K562 (cell line): ENCODE measurements around the gene PTGER2. TPM values are rescaled to one million over a fixed set of nuclear protein-coding genes. Genes with fewer than 3 reads are reported as not detected.

Experiments used
- ATAC-seq: fragments of 200-7000 bp; cut with Tn5 transposase; 3 replicates; pipeline ENCODE4 v1.9.1; 2020; ENCODE audit warnings: moderate library complexity
- BruUV-seq: library from RNA; stranded (reverse); fragments of 400-500 nt; replicated peaks from 2 replicates; lab custom pipeline; 2021; lab: Mats Ljungman, UMichigan
- CTCF ChIA-PET: fragments of 300-600 bp; formaldehyde crosslinking; extraction: SDS; loops from one replicate; lab custom pipeline; 2021; ENCODE audit warnings: low intra/inter-chr PET ratio; lab: Yijun Ruan, JAX
- POLR2A ChIA-PET: fragments of 300-600, 350-650 bp; sonication (Branson Sonifier 250); formaldehyde crosslinking; extraction: SDS; loops from one replicate; lab custom pipeline; 2021; ENCODE audit warnings: antibody characterized with exemption, inconsistent platforms; lab: Yijun Ruan, JAX
- DNase-seq, 4 experiments: peaks; one replicate each; pipeline versions ENCODE4 v3.0.0 to v3.0.0-alpha.2; 2011 to 2018; ENCODE audit warnings: low spot score in 3 of 4, mixed read lengths in 3 of 4; ENCODE audit errors: extremely low read depth in 1 of 4
- FAIRE-seq: peaks from 2 replicates; lab custom pipeline; 2011; peaks lifted over from hg19 to GRCh38; lab: Jason Lieb, UNC
- H2AFZ ChIP-seq: 2 replicates; pipeline ENCODE4 v1.6.0; 2011; ENCODE audit warnings: low read depth, low read length, control low read depth, inconsistent platforms
- H3K27ac ChIP-seq: fragments of 200-600 bp; 3 replicates; pipeline ENCODE4 v1.8.0; 2011; ENCODE audit warnings: low read depth, mild to moderate bottlenecking, control low read depth, inconsistent platforms, low read length, moderate library complexity, mixed read lengths; ENCODE audit errors: extremely low read depth
- H3K27me3 ChIP-seq, 2 experiments: fragments of 300-600 bp in 1 of 2; 2 replicates in 1 of 2; 3 replicates in 1 of 2; pipeline versions ENCODE4 v1.6.0 to v1.8.0; 2011; ENCODE audit warnings: inconsistent platforms in 2 of 2, low read length in 2 of 2, mild to moderate bottlenecking in 1 of 2, mixed read lengths in 1 of 2, moderate library complexity in 1 of 2; ENCODE audit not compliant: control insufficient read depth in 2 of 2, insufficient read depth in 2 of 2
- H3K36me3 ChIP-seq: fragments of 300-600 bp; 3 replicates; pipeline ENCODE4 v1.8.0; 2011; ENCODE audit warnings: mild to moderate bottlenecking, low read length, inconsistent platforms; ENCODE audit not compliant: control insufficient read depth, insufficient read depth
- H3K4me1 ChIP-seq, 2 experiments: fragments of 200-600 bp in 1 of 2; replicated peaks in 1 of 2; 2 replicates in 1 of 2; 3 replicates in 1 of 2; pipeline versions ENCODE4 v1.5.1 to v1.8.0; 2011; ENCODE audit warnings: inconsistent platforms in 2 of 2, low read length in 2 of 2, mild to moderate bottlenecking in 1 of 2, mixed read lengths in 1 of 2, moderate library complexity in 1 of 2; ENCODE audit not compliant: control insufficient read depth in 2 of 2, insufficient read depth in 2 of 2
- H3K4me2 ChIP-seq: 2 replicates; pipeline ENCODE4 v1.6.1; 2011; ENCODE audit warnings: low read length, control low read depth, inconsistent platforms, mixed read lengths; ENCODE audit not compliant: insufficient read depth
- H3K4me3 ChIP-seq: fragments of 200-600 bp; sonication (generic), shearing (Covaris generic); 2 replicates; pipeline ENCODE4 v1.5.1; 2016; ENCODE audit warnings: control low read depth, inconsistent platforms
- H3K79me2 ChIP-seq: fragments of 200-600 bp; 3 replicates; pipeline ENCODE4 v1.8.0; 2011; ENCODE audit warnings: low read length, inconsistent platforms; ENCODE audit not compliant: control insufficient read depth, insufficient read depth
- H3K9ac ChIP-seq, 2 experiments: 2 replicates each; pipeline versions ENCODE4 v1.6.0 to v1.6.1; 2011; ENCODE audit warnings: low read depth in 2 of 2, low read length in 2 of 2, control low read depth in 1 of 2, inconsistent platforms in 1 of 2, mild to moderate bottlenecking in 1 of 2, mixed read lengths in 1 of 2; ENCODE audit not compliant: insufficient read depth in 1 of 2
- H3K9me1 ChIP-seq: one replicate; pipeline ENCODE4 v1.6.0; 2011; ENCODE audit warnings: inconsistent platforms, mild to moderate bottlenecking, low read length, moderate library complexity; ENCODE audit not compliant: control insufficient read depth, insufficient read depth
- H3K9me3 ChIP-seq: replicated peaks from 2 replicates; pipeline ENCODE4 v1.5.1; 2011; ENCODE audit warnings: low read depth, low read length, inconsistent platforms; ENCODE audit not compliant: control insufficient read depth, insufficient read depth
- H4K20me1 ChIP-seq: replicated peaks from 2 replicates; pipeline ENCODE4 v1.6.1; 2011; ENCODE audit warnings: low read length, inconsistent platforms, mixed read lengths; ENCODE audit not compliant: control insufficient read depth, insufficient read depth
- CBFA2T3 ChIP-seq: fragments of 450-650 bp; IDR thresholded peaks from 2 replicates; pipeline ENCODE4 v1.6.1; 2017
- FOS ChIP-seq: IDR thresholded peaks from 3 replicates; pipeline ENCODE4 v1.6.1; 2011; ENCODE audit not compliant: insufficient read length; ENCODE audit errors: extremely low read depth
- FOXJ2 ChIP-seq: fragments of 200-800 bp; sonication (Bioruptor generic); IDR thresholded peaks from 2 replicates; pipeline ENCODE4 v1.6.1; 2016; ENCODE audit warnings: missing genetic modification characterization, missing compliant biosample characterization
- KAT7 ChIP-seq: sonication (generic); formaldehyde crosslinking; IDR thresholded peaks from 2 replicates; pipeline ENCODE4 v1.8.0; 2022; ENCODE audit warnings: missing genetic modification reagents, mild to moderate bottlenecking, borderline replicate concordance
- MECOM ChIP-seq: fragments of 250-450 bp; sonication (Bioruptor Pico); IDR thresholded peaks from 2 replicates; pipeline ENCODE4 v1.8.0; 2022; ENCODE audit warnings: inconsistent platforms
- POLR3A ChIP-seq: IDR thresholded peaks from 2 replicates; pipeline ENCODE4 v1.6.1; 2011; ENCODE audit warnings: borderline replicate concordance, mild to moderate bottlenecking, moderate library complexity; ENCODE audit not compliant: insufficient read length, insufficient read depth; ENCODE audit errors: extremely low read depth
- PTRF ChIP-seq: fragments of 450-650 bp; IDR thresholded peaks from 2 replicates; pipeline ENCODE4 v1.6.1; 2016; ENCODE audit warnings: mild to moderate bottlenecking, missing genetic modification characterization, missing compliant biosample characterization
- RBM15 ChIP-seq: fragments of 200-400 bp; formaldehyde crosslinking; IDR thresholded peaks from 2 replicates; pipeline ENCODE4 v1.6.1; 2018; ENCODE audit warnings: mild to moderate bottlenecking, low read length, moderate library complexity; ENCODE audit not compliant: insufficient read depth
- TAF7 ChIP-seq: fragments of 450-650 bp; IDR thresholded peaks from 2 replicates; pipeline ENCODE4 v1.6.1; 2016; ENCODE audit warnings: missing genetic modification characterization, missing compliant biosample characterization
- ZNF165 ChIP-seq: fragments of 250-450 bp; sonication (Bioruptor Pico); IDR thresholded peaks from 2 replicates; pipeline ENCODE4 v1.4.0; 2020; ENCODE audit warnings: borderline replicate concordance
- ZNF347 ChIP-seq: fragments of 450-650 bp; formaldehyde crosslinking; IDR thresholded peaks from 2 replicates; pipeline ENCODE4 v1.4.0; 2020; ENCODE audit warnings: low read depth, mild to moderate bottlenecking, moderate library complexity
- ZNF707 ChIP-seq: fragments of 250-450 bp; sonication (Bioruptor Pico); conservative IDR thresholded peaks from 2 replicates; pipeline ENCODE4 v1.8.0; 2022; ENCODE audit warnings: inconsistent platforms, mild to moderate bottlenecking, moderate library complexity
- WGBS: fragments of 100-300 bp; shearing (Covaris generic); methylation state at CpG from one replicate; pipeline ENCODE4 v1.1.6; 2016; ENCODE audit warnings: low coverage, mixed read lengths; ENCODE audit not compliant: insufficient coverage; ENCODE audit errors: missing lambda C conversion rate; 5-methylcytosine and 5-hydroxymethylcytosine counted together
- in situ Hi-C: fragments of 300-500 bp; cut with MboI; formaldehyde crosslinking; loops from 4 replicates; pipeline ENCODE4 v1.15.0; 2018; ENCODE audit warnings: inconsistent platforms, mixed read lengths
- intact Hi-C: fragments of 100-400 bp; cut with micrococcal nuclease; formaldehyde crosslinking; loops from 2 replicates; pipeline ENCODE4 v1.14.2; 2022
- polyA plus RNA-seq, 8 experiments: library from polyadenylated mRNA; depleted of rRNA in 4 of 8; stranded (reverse) in 5 of 8; unstranded in 3 of 8; fragments of >200 nt; fragmentation: Nextera tagmentation in 2 of 8; fragmentation: Illumina TruSeq in 1 of 8; extraction: Ambion mirVana in 2 of 8; extraction: Trizol in 1 of 8; gene quantifications; 2 replicates each; pipeline versions ENCODE4 v1.2.1 to v1.2.3, GENCODE V29; 2011 to 2014; ENCODE audit warnings: inconsistent platforms in 1 of 8, missing spikeins in 1 of 8
- total RNA-seq, 7 experiments: library from RNA; depleted of rRNA in 6 of 7; stranded (reverse); fragments of >200 nt in 6 of 7; fragmentation: Illumina TruSeq in 2 of 7; extraction: Trizol in 2 of 7; gene quantifications; 2 replicates each; pipeline versions ENCODE4 v1.2.1 to v1.2.3, GENCODE V29; 2011 to 2021; ENCODE audit warnings: low replicate concordance in 1 of 7
- TF ChIP-seq, protein P1 (sequence below): sonication (generic); formaldehyde crosslinking; IDR thresholded peaks from 2 replicates; pipeline ENCODE4 v1.8.1; 2022; ENCODE audit warnings: missing genetic modification reagents
- TF ChIP-seq, protein P2 (sequence below): IDR thresholded peaks from 2 replicates; pipeline ENCODE4 v1.6.1; 2011; ENCODE audit not compliant: insufficient read length; ENCODE audit errors: extremely low read depth
- TF ChIP-seq, protein P3 (sequence below): fragments of 200-800 bp; sonication (Bioruptor generic); IDR thresholded peaks from 2 replicates; pipeline ENCODE4 v1.6.1; 2017; ENCODE audit warnings: missing genetic modification characterization, missing compliant biosample characterization

Gene PTGER2
- total and polyA plus RNA-seq, 9 of the 15 experiments (the other 6 are each of a cell fraction or from before 2014, with no cell fraction given), result not detected

DNA sequence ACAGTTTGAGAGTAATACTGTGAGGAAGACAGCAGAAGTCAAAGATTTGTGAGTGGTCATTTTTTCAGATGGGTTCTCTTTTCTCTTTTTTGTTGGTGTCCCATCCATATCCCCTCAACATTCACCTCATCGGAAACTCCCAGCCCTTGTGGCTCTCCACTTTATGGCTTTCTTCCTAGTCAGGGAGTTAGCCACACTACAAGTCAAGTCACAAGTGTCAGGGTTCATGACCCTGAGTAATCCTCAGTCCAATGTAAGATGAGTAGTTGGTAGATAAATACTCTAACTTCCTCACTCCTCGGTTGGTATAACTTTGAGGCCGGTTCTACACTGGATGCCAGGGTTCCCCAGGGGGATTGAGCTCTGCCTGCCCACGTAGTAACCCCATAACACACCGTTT lies 41.4 kb downstream of the PTGER2 start:
- no peak overlapping the region for H2AFZ ChIP-seq
- ATAC-seq (no peak), FAIRE-seq (no peak), DNase-seq (no peak)
- H3K27ac ChIP-seq, result no peak overlapping the region
- no TSS peak for BruUV-seq
- ChIA-PET POLR2A (interaction anchor here (0.8 kb wide), 1 partner anchor 322 kb away, joined by 3 read pairs; no protein-coding TSS in a partner anchor), CTCF (no interaction called here)
- 0% methylated on average over 5 of the region's 5 CpGs for WGBS
- no peaks in the 10 kb centered on the region for H3K4me1 ChIP-seq
- H3K9ac ChIP-seq, result no peak overlapping the region
- no peaks in the 10 kb centered on the region for H3K9me1 ChIP-seq
- H3K79me2 ChIP-seq, result no peaks in the 10 kb centered on the region
- no peak overlapping the region for H3K4me3 ChIP-seq
- H3K9me3 ChIP-seq, result no peaks in the 10 kb centered on the region
- no peaks in the 10 kb centered on the region for H3K36me3 ChIP-seq
- in situ Hi-C loops (no loop called here), intact Hi-C loops (no loop called here)
- TF ChIP-seq, protein P1, sequence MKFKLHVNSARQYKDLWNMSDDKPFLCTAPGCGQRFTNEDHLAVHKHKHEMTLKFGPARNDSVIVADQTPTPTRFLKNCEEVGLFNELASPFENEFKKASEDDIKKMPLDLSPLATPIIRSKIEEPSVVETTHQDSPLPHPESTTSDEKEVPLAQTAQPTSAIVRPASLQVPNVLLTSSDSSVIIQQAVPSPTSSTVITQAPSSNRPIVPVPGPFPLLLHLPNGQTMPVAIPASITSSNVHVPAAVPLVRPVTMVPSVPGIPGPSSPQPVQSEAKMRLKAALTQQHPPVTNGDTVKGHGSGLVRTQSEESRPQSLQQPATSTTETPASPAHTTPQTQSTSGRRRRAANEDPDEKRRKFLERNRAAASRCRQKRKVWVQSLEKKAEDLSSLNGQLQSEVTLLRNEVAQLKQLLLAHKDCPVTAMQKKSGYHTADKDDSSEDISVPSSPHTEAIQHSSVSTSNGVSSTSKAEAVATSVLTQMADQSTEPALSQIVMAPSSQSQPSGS, result no peak
- TF ChIP-seq CBFA2T3 (no peak), RBM15 (no peak), POLR3A (no peak), MECOM (CRISPR knock-in tag) (no peak), ZNF165 (CRISPR knock-in tag) (no peak), ZNF707 (CRISPR knock-in tag) (no peak), FOXJ2 (no peak), FOS (no peak), ZNF347 (CRISPR knock-in tag) (no peak), TAF7 (no peak), KAT7 (CRISPR knock-in tag) (no peak), PTRF (tag) (no peak)
- TF ChIP-seq, protein P2, sequence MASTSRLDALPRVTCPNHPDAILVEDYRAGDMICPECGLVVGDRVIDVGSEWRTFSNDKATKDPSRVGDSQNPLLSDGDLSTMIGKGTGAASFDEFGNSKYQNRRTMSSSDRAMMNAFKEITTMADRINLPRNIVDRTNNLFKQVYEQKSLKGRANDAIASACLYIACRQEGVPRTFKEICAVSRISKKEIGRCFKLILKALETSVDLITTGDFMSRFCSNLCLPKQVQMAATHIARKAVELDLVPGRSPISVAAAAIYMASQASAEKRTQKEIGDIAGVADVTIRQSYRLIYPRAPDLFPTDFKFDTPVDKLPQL, result no peak
- TF ChIP-seq, protein P3, sequence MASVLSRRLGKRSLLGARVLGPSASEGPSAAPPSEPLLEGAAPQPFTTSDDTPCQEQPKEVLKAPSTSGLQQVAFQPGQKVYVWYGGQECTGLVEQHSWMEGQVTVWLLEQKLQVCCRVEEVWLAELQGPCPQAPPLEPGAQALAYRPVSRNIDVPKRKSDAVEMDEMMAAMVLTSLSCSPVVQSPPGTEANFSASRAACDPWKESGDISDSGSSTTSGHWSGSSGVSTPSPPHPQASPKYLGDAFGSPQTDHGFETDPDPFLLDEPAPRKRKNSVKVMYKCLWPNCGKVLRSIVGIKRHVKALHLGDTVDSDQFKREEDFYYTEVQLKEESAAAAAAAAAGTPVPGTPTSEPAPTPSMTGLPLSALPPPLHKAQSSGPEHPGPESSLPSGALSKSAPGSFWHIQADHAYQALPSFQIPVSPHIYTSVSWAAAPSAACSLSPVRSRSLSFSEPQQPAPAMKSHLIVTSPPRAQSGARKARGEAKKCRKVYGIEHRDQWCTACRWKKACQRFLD (CRISPR knock-in tag), result no peak
- H3K4me2 ChIP-seq, result no peak overlapping the region
- no peaks in the 10 kb centered on the region for H3K27me3 ChIP-seq
- no peaks in the 10 kb centered on the region for H4K20me1 ChIP-seq
